NCI-H1436 treated with DMSO at 0.1 percent for 48 hours (cell line): ENCODE results near the gene MGAT4D.
A peak's percentile ranks its signal among the peaks of the same experiment; 100 is the strongest.
"Not testable (repeated sequence)": the region's sequence is repeated elsewhere in the genome, so short reads cannot be mapped to it uniquely, and the experiment has no call there.

ENCODE experiments used
- DNase-seq: peaks from one replicate; lab custom pipeline; 2025; lab: John Stamatoyannopoulos, UW

The MGAT4D gene

DNA sequence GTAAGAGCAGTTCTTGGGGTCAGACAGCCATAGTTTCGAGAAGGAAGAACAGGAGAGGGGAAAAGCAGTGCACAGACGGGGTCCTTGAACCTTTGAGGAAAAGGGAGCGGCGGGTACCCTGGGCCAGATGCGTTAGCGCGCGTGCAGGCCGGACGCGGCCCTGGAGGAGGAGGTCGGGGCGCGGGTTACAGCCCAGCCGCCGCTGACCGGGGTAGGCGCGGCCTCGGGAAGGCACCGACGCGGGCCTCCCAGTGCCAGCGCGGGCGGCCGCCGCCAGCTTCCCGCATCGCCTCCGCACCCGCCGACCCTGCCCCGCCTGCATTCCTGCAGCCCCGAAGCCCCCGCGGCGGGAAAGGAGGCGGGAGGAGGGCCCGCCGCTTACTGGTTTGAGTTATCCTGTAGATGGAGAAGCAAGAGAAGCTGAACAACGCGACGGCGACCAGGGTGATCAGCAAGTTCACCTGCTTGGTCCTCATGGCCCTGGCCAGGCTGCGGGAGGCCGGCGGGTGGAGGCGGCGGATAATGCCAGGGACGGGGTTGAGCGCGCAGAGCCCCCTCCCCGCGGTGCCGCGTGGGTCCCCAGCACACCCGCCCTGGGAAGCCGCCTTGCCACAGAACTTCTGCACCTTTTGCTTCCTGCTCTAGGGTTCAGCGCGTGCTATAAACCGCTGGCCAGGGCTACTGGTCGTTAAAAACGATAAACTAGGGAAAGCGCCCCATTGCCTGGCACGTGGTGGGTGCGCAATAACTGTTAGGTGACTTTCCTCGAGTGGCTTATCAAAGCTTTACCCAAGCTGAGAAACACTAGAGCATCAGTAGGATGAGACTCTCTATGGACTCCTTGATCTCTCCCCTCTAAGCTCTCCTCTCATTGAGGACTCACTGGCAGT, at the start of gene MGAT4D:
Gene MGAT4D, minus strand, starts transcription at position 547 of the 890 bp plus-strand sequence. Its CDS starts 71 bp downstream, at position 476.
- no peak for DNase-seq

DNA sequence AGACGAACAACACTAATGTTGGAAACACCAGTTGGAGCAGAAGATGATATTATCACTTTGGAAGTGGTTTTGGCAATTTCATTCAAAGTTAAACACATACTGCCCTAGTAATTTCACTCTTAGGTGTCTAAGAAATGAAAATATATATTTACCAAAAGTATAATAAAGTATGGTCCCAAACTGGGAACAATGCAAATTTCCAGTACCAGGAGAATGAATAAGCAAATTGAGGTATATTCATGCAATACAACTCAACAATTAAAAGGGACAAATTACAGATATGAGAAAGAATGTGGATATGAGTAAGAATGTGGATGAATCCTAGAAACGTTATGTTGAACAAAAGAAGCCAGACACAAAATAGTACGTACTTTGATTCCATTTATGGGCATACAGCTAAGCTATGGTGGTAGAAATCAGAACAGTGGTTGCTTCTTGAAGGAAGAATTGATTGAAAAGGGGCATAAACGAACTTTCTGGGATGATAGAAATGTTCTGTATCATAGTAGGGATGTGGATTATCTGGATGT, 35.9 kb upstream of the MGAT4D start:
- no peak for DNase-seq

- DNase-seq = no peak
Observed at GRCh38 chr4:140529434-140529833, 31.3 kb upstream of the MGAT4D start.

DNA sequence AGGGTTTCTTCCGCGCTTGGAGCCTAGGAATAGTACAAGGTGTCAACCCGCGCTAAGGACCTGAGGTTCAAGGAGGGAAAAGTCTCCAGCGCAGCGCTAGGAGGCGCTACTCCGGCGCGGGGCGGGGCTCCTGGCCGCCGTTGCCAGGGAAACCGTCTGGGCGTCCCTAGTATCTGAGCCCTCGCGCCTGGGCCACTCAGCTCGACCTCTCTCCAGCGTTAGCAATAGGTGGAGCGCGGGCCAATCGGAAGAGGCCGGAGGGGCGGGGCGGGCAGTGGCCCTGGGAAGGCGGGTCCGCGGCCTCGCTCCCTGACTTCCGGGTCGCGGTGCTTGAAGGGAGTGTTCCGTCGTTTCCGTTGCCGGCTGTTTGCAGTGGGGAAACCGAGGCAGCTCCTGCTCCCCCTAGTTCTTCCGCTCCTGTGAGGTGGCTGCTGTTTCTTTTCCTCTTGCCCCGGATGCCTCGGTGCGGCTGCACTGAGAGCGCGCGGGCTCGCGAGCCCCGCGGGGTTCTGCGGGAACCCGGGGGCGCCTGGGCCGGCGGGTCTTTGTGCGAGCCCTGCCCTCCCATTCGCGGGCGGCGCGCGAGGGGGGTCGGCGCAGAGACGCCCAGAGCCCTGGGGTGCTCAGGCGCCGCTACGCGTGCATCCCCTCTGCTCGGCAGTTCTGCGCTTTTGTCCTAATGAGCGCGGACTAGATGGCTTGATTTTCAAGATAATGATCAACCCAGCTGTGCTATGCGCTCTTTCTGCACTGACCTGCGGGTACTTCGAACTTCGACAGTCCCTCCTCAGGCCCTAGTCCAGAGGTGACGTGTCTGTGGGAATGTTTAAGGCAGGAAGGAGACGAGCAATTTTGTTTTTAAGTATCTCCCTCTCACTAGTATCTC, 26.0 kb upstream of the MGAT4D start, which contains the start of gene ELMOD2:
Gene ELMOD2, plus strand, starts transcription at position 312 of the 886 bp plus-strand sequence. CDS start 1,261 bp downstream, outside the sequence.
- peak; percentile 90 for DNase-seq

DNA sequence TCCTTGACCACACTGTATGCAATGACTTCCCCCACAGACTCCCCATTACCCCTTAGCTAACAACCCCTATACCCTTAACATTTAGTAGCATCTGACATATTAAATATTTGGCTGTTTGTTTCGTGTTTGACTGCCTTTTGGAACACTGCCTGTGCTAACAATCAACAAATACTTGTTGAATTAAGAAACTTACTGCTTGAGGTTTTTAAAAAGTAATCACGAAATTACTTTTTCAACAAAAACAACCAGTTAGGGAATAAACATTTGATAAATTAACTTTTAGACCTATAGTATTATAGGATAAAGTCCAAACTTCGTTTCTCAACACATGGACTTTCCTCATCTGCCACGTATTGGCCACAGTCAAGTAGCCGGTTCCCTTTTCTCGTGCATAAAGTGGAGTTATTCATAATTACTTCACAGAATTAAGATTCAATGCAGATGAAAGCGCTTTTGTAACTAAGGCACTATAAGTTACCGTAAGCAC, 25.3 kb upstream of the MGAT4D start:
- no peak for DNase-seq

GRCh38 chr4:140515423-140515822, 17.3 kb upstream of the MGAT4D start:
- no peak for DNase-seq

DNA sequence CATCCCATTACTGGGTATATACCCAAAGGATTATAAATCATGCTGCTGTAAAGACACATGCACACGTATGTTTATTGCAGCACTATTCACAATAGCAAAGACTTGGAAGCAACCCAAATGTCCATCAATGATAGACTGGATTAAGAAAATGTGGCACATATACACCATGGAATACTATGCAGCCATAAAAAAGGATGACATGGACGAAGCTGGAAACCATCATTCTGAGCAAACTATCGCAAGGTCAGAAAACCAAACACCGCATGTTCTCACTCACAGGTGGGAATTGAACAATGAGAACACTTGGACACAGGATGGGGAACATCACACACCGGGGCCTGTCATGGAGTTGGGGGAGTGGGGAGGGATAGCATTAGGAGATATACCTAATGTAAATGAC, 15.7 kb upstream of the MGAT4D start:
- not testable (repeated sequence) for DNase-seq

DNA sequence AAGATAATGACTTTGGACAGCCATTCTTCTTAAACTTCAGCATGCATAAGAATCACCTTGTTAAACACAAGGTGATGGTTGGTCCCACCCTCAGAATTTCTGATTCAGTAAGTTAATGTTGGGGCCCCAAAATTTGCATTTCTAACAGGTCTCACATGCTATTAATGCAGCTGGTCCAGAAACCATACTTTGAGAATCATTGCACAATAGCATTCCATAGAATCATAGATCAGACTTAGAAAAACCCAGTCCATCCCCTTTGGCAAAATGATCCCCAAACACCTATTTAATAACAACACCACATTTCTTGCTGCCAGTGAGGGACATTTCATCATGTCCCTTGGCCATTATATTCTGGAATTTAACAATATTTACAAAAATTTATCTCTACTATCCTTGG, 6.2 kb upstream of the MGAT4D start:
- DNase-seq = no peak

DNA sequence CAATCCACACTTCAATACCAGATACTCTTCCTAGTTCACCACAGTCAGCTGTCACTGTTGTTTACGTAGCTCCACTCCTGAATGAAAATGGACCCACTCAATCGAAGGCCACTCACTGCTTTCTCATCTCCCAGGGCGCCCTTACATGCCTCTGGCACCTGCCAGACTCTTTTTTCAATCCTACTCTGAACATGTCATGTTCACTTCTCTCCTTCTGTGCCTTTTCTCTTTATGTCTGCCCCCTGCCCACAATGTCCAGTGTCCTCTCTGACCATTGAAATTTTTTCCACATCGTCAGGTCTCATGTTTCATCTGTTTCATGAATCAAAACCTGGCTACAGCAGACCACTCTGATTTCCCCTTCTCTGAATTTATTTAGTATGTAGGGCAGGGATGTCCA, 1.3 kb upstream of the MGAT4D start:
- DNase-seq = no peak

- DNase-seq = no peak
Observed at GRCh38 chr4:140497405-140497746, 717 bp downstream of the MGAT4D start.

DNA sequence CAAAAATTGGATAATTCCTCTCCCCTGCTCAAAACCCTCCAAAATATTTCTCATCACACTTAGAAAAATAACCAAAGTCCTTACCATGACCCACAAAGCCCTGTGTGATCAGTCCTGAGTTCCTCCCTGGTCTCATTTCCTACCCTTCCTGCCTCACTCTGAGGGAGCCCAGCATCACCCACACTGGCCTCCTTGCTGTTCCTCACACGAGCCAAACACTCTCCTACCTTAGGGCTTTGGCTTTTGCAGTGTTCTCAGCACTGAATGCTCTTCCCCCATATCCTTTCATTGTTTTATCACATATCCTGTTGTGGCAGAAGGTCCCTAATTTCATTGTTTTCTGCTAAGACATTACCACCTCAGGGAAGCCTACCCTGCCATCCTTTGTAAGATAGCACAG, 12.2 kb downstream of the MGAT4D start:
- no peak for DNase-seq

- DNase-seq = no peak
Observed at GRCh38 chr4:140483445-140483844, 14.6 kb downstream of the MGAT4D start.

DNA sequence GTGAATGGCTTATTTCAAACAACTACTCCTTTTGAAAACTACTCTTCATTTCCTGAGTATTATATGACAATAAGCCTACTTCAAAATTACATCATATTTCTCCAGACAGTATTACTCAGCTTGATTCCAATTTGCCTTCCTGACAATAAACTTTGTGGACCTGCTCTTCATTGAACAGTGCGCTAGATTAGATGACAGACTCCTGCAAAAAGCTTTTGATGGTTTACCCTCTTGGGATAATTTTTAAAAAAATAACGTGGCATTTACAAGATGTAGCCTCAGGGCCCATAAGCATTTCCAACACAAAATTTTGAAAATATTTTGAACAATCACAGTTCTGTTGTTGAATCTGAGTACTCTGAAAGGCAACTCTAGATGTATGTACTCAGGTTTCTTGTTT, 25.9 kb downstream of the MGAT4D start:
- no peak for DNase-seq

GRCh38 chr4:140469791-140470733, 28.0 kb downstream of the MGAT4D start:
- no peak for DNase-seq

- DNase-seq = no peak
Observed at GRCh38 chr4:140466146-140466545, 31.9 kb downstream of the MGAT4D start.

- no peak for DNase-seq
Observed at GRCh38 chr4:140463614-140464013, 34.5 kb downstream of the MGAT4D start.

DNA sequence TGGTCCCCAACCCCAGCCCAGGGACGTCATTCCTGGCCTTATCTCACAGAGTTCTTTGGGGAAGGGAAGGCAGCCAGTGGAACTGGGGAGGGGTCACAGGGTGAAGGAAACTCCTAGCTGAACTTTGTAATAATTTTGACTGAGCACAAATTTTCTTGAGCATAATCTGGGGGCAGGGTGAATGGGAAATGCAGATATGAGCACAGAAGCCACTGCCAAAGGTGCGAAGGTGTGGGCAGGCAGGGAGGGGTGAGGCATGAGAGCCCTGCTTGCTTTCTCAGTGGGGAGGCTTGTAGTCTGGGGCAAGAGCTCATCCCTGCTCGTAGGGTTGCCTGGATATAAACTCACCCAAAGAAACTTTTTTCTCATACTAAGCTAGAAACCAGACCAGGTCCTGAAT, 34.9 kb downstream of the MGAT4D start:
- DNase-seq = no peak

DNA sequence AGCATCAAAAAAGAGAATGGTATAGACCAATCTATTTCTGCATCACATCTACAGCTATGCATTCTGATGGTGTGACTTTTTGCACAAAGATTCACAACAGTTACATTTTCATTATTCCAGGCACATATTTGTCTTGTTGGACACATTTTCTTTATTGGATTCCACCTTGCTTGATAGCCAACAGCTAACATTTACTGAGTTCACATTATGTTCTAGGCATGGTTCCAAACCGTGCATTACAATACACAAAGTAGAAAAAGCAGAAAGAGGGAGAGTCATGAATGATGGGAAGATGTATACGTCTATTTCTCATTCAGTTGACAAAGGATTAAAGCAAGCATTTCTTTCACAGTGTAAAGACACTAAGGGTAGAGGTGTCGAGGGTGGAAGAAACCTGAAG, 47.7 kb downstream of the MGAT4D start:
- DNase-seq = no peak

GRCh38 chr4:140448830-140449229, 49.3 kb downstream of the MGAT4D start:
- DNase-seq = no peak

DNA sequence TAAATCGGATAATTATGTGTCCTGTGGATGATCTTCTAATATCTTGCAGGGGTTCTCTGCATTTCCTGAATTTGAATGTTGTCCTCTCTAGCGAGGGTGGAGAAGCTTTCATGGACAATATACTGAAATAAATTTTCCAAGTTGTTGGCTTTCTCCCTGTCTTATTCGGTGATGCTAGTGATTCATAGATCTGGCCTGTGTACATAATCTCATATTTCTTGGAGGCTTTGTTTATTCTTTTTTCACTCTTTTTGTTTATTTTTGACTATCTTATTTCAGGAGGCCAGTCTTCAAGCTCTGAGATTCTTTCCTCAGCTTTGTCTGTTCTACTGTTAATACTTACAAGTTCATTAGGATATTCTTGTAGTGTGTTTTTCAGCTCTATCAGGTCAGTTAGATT, 49.9 kb downstream of the MGAT4D start:
- no peak for DNase-seq

- DNase-seq = not testable (repeated sequence)
Observed at GRCh38 chr4:140444347-140444746, 53.7 kb downstream of the MGAT4D start.
